ENCODE measurements around the gene NTF4.
"Not testable (repeated sequence)": the region's sequence is repeated elsewhere in the genome, so short reads cannot be mapped to it uniquely, and the experiment has no call there.

Gene NTF4

GRCh38 chr19:49086296-49086695 is 21.7 kb upstream of the NTF4 start:
- no peak for FAIRE-seq

GRCh38 chr19:49085868-49086232 is 21.2 kb upstream of the NTF4 start:
- no peak for FAIRE-seq

DNA sequence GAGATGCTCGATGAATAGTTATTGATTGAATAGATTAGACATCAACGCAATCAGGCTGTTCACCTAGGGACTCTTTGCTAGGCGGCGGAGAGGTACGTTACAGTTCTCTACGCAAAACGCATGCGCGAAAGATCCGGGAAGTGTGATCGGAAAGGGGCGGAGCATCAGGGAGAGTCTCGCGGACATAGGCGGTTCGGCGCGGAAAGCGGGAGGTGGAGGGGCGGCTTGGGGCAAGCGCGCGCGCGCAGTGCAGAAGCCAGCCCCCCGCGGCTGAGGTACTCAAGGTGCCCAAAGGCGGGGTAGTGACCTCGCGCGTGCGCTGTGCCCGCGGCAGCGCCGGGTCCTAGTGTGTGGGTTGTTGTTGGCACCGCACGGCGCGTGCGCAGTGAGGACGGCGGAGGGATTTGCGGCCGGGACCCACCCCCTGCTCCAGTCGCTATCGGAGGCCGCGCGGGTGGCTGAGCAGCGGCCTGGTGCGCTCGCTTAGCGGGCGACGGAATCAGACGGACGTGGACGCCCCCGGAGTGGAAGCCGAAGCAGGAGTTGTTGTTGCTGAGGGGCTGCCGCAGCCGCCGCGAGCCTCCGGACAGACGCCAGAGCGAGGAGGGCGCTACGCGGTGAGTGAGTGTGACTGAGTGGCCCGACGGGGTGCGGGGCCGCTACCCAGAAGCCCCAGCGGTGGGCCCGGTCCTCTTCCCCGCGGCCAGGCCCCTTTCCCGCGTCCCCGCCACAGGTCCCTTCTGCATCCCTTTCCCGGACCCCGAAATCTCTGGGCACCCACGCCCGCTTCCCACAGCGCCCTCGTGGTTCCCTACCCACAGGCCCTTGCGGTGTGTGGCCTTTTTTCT is 20.6 kb upstream of the NTF4 start, which contains the start of gene SNRNP70:
Gene SNRNP70, plus strand, starts transcription at position 432 of the 848 bp plus-strand sequence. CDS start 964 bp downstream, outside the sequence.
- FAIRE-seq, result no peak

- FAIRE-seq, result no peak
These were observed 19.8 kb upstream of the NTF4 start for GRCh38 chr19:49084206-49085019.

GRCh38 chr19:49081273-49081672 is 16.7 kb upstream of the NTF4 start:
- no peak for FAIRE-seq

DNA sequence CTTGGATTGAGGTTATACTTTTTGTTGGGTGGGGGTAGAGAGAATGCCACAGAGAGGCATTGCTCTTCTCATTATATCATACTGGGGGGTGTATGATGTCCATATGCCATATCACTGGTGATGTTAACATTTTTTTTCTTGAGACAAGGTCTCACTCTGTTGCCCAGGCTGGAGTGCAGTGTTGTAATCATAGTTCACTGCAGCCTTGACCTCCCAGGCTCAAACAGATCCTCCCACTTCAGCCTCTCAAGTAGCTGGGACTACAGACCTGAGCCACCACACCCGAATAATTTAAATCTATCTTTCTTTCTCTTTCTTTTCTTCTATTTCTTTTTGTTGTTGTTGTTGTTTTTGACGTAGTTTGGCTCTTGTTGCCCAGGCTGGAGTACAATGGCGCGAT is 15.8 kb upstream of the NTF4 start:
- no peak for FAIRE-seq

GRCh38 chr19:49074869-49075268 is 10.3 kb upstream of the NTF4 start:
- FAIRE-seq, result not testable (repeated sequence)

DNA sequence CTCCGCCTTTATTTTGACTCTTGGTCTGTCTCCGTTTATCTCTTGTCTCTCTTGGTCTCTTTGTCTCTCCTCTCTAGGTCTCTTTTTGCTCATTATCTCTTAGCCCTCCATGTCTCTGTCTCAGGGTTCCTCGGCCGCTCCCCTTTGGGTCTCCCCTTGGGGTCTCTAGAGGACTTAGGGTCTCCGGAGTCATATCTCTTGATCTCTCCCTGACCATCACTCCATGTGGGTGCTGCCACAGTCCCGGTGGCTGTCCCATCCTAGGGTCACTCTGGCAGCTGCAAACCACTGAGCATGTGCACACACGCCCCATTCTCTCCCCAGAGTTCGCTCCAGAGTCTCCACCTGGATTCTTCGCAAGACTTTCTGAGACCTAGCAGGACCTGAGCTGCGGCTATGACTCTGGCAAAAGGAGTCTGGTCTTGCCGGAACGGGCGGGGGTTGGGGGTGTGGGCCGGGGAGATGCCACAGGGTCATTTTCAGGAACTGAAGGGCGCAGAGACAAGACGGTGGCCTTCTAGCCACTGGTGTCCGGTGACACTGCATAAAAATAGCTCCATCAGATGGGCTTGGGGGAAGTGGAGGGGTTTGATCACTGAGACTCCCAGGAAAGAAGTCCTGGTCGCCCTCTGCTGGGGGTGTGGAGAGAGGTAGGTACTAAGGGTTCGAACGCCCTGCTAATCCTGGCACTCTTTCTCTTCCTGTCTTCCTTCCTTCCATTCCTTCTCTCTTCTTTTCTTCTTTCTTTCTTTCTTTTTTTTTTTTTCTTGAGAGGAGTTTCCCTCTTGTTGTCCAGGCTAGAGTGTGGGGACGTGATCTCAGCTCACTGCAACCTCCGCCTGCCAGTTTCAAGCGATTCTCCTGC is 9.1 kb upstream of the NTF4 start:
- FAIRE-seq, result no peak

DNA sequence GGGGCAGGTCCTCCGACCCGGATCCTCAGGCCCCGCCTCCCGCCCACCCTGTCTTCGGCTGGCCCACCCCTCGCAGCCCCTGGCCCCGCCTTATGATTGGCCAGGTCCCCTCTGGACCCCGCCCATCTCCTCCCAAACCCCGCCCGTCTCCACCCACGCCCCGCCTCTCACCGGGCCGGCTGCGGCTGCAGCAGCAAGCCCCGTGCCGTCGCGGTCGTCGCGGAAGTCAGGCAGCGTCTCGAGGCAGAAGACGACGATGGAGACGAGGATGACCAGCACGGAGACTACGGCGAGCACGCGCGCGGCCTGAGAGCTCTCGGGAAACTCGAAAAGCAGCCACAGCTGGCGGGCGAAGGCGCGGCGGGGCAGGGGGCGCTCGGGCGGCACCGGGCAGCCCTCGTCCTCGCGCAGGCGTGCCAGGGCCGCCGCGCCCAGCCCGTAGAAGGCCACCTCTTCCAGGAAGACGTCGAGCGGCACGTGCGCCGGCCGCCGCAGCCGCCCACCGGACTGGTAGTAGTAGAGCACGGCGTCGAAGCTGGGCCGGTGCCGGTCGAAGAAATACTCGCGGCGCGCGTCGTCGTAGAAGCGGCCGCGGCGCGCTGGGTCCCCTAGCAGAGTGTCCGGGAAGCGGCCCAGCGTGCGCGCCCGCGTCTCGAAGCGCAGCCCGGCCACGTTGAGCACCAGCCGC is 7.4 kb upstream of the NTF4 start:
- no peak for FAIRE-seq

- FAIRE-seq, result no peak
These were observed 5.8 kb upstream of the NTF4 start for GRCh38 chr19:49070416-49070815.

- FAIRE-seq, result no peak
These were observed 4.4 kb upstream of the NTF4 start for GRCh38 chr19:49069026-49069425.

DNA sequence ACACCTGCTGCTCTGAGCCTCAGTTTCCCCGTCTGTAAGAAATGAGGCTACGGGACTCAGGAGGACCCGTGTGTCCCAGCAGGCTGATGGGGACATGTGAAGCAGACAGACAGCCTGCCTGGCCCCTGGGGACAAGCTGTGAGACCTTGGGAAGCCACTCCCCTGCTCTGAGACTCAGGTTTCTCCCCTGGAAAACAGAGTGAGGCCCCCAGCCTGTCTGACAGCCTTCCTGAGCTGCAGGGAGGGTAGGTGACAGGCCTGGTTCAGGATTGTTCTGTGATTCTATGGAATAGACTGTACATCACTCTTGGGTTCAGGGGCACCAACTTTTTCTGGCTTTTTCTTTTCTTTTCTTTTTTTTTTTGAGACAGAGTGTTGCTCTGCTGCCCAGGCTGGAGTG is 2.9 kb upstream of the NTF4 start:
- no peak for FAIRE-seq

- no peak for FAIRE-seq
These were observed 1.4 kb upstream of the NTF4 start for GRCh38 chr19:49065905-49066512.

DNA sequence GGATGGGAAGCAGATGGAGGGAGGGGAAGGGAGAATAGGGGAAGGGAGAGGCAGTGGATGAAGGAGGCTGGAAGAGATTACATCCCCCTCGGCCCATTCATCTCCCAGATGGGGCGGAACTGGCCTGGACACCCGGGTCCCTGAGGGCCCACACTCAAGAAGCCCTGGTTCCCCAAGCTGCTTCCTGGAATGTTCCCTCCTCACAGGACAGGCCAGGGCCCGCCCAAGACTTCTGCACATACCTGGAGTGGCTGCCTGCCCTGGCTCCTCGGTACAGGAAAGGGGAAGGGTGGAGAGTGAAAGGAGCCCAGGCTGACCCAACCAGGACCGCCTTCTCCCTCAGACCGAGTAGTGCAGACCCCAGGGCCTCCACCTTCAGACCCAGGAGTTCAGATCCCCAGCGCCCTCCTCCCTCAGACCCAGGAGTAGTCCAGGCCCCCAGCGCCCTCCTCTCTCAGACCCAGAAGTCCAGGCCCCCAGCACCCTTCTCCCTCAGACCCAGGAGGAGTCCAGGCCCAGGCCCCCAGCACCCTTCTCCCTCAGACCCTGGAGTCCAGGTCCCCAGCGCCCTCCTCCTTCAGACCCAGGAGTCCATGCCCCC is 489 bp downstream of the NTF4 start:
- no peak for FAIRE-seq

DNA sequence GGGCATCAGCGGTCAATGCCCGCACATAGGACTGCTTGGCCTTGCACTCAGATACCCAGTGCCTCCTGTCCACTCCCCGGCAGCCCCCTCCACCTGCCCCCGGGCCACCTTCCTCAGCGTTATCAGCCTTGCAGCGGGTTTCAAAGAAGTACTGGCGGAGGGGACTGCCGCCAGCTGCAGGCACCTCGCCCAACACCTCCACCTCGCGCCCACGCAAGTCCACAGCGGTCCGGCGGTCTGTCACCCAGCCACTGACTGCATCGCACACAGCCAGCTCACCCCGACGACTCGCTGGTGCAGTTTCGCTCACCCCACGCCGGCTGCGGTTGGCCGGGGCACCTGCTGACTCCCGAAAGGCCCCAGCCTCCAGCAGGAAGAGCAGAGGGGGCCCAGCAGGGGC is 3.2 kb downstream of the NTF4 start:
- no peak for FAIRE-seq

- FAIRE-seq, result no peak
These were observed 3.6 kb downstream of the NTF4 start for GRCh38 chr19:49061000-49061399.

DNA sequence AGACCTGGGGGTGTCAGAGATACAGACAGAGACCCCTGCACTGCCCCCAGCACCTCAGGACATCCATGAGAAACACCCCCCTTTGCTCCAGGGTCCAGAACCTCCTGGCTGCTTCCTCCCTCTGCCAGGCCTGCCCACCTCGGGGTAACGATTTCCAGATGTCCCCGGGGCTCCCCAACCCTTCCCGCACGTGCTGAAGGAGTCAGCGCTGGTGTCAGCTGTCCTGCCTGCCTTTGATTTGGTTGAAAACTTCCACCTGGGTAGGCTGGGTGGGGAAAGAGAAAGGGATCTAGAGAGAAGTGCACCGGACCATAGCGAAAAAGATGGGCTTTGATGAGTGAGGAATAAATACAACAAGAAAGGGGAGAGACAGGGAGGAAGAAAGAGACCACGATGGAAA is 5.6 kb downstream of the NTF4 start:
- no peak for FAIRE-seq

DNA sequence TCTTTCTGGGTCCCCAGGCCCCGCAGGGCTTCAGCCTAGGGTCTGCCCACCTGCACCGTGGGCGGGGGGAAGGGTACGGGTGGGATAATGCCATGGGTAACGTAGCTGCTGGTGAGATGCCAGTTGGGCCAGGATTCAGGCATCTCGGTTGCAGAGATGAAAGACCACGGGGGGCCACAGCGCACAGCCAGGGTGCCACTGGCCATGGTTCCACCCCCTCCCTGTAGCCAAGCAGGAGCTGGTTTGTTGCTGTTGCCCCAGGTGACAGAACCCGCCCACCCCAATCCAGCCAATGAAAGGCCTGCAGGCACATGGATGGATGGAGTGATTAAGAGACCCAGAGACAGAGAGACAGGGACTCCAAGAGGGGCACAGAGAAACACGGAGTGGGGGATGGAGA is 6.1 kb downstream of the NTF4 start:
- FAIRE-seq, result no peak

DNA sequence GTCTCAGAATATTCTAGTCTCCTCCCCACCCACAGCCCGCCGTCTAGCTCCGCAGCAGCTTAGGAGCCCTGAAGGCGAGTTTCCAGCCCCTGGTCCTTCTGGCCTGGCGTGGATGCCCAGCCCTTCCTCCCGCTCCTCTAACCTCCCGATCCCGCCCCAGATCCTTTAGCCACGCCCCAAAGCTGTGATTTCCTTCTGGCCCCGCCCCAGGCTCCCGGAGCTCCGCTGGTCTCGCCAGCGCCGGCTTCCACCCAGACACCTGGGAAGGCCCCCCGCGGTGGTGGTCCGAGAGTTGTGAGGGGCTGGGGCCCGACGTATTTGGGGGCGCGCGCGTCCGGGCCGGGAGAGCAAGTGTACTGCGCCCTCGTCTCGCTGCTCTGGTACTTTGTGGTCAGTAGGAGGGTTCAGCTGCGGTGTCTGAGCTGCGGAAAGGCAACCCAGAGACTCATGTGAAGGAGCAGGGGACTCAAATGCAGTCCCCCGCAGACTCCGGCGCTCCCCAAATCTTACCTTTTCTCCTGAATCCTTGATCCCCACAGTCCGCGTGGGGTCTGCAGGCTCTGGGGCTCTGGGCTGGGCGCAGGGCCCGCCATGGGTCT is 6.9 kb downstream of the NTF4 start, which contains the start of gene CGB7:
Gene CGB7, minus strand, starts transcription at position 114 of the 599 bp plus-strand sequence. CDS start 2,374 bp downstream, outside the sequence.
- FAIRE-seq, result no peak

- FAIRE-seq, result not testable (repeated sequence)
These were observed 7.6 kb downstream of the NTF4 start for GRCh38 chr19:49056902-49057596.

Measured in colon (tissue), 2 donors.